ENCODE data around the gene OR5B21.

OR5B21 gene

DNA sequence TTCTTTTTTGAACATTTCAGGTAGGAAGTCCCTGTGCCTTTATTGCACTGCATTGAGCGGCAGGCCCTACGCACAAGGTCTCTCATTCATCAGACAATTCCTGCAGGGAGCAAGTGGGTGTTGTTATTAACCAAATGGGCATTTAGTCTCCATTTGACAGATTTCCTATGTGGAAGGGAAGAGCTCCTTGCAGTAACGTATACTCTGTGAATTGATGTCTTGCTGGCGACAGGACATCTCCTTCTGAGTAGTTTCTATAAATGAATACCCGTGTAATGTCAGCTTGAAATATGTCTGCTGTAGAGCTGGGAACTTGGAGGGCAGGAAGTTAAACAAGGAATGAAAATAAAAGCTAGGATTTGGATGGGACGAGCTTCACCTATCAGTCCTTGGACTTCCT is 3.7 kb downstream of the OR5B21 start:
- no peaks in the 10 kb centered on the region; the same call in none of the 2 replicates for H3K36me3 ChIP-seq (ENCODE audit: control insufficient read depth, insufficient read depth, low read length)
- no peak for TF ChIP-seq CTCF (IDR thresholded peaks at IDR 0.05; ENCODE audit: insufficient read depth, low read length, poor library complexity, severe bottlenecking)
- no peak for DNase-seq (ENCODE audit: extremely low read depth, insufficient read length)
- no peaks in the 10 kb centered on the region for H3K27me3 ChIP-seq (replicated peaks; ENCODE audit: control insufficient read depth, insufficient read depth, low read length)
- H3K4me3 ChIP-seq (replicated peaks; ENCODE audit: low read depth, low read length) = no peak overlapping the region

GRCh38 chr11:58503361-58503856 is 4.5 kb downstream of the OR5B21 start:
- Histone ChIP-seq H3K36me3 (ENCODE audit: control insufficient read depth, insufficient read depth, low read length) (no peaks in the 10 kb centered on the region; the same call in none of the 2 replicates), H3K27me3 (replicated peaks; ENCODE audit: control insufficient read depth, insufficient read depth, low read length) (no peaks in the 10 kb centered on the region), H3K4me3 (replicated peaks; ENCODE audit: low read depth, low read length) (no peak overlapping the region)
- no peak for TF ChIP-seq CTCF (IDR thresholded peaks at IDR 0.05; ENCODE audit: insufficient read depth, low read length, poor library complexity, severe bottlenecking)
- DNase-seq (ENCODE audit: extremely low read depth, insufficient read length) = peak; percentile 17

- TF ChIP-seq CTCF (IDR thresholded peaks at IDR 0.05; ENCODE audit: insufficient read depth, low read length, poor library complexity, severe bottlenecking) = no peak
- no peak for DNase-seq (ENCODE audit: extremely low read depth, insufficient read length)
- Histone ChIP-seq H3K36me3 (ENCODE audit: control insufficient read depth, insufficient read depth, low read length) (no peaks in the 10 kb centered on the region; the same call in 1 of the 2 replicates), H3K27me3 (replicated peaks; ENCODE audit: control insufficient read depth, insufficient read depth, low read length) (no peaks in the 10 kb centered on the region), H3K4me3 (replicated peaks; ENCODE audit: low read depth, low read length) (no peak overlapping the region)
Measured at GRCh38 chr11:58502004-58502403, 5.9 kb downstream of the OR5B21 start.

DNA sequence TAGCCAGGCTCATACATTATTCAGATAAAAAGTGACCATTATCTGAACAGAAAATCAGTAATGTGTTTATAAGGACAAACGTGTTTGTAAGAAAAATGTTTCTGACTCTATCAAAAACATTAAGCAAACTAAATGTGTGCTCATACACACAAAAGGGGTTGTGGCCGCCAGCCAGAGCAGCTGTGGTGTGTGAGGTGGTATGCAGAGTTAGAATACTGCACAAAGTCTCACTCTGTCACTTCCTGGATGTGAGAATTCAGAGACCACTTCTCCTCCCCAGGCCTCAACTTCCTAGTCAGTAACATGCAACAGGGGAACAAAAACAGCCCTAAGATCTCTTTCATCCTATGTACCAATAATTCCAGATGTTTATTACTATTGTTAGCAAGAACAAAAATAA is 9.4 kb downstream of the OR5B21 start:
- TF ChIP-seq CTCF (IDR thresholded peaks at IDR 0.05; ENCODE audit: insufficient read depth, low read length, poor library complexity, severe bottlenecking) = no peak
- Histone ChIP-seq H3K27me3 (replicated peaks; ENCODE audit: control insufficient read depth, insufficient read depth, low read length) (no peaks in the 10 kb centered on the region), H3K4me3 (replicated peaks; ENCODE audit: low read depth, low read length) (no peak overlapping the region), H3K36me3 (ENCODE audit: control insufficient read depth, insufficient read depth, low read length) (no peaks in the 10 kb centered on the region; the same call in 1 of the 2 replicates)
- no peak for DNase-seq (ENCODE audit: extremely low read depth, insufficient read length)

DNA sequence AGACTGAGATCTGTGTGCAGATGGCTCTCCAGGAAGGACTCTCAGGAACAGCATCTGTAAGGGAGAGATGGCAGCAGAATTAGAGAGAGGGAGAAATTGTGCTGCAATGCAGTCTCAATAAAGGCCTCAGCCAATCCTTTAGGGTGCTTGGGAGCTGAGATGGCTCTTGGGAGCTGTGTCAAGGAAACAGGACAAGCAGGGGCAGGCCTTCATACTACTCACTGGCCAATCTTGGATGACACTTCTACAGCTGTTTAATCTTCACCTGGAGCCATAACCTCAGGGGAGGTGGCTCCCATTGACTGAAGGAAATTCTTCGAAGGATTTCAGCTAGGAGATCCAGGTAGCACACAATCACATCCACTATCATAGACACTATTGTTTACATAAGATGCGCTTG is 10.0 kb downstream of the OR5B21 start:
- TF ChIP-seq CTCF (IDR thresholded peaks at IDR 0.05; ENCODE audit: insufficient read depth, low read length, poor library complexity, severe bottlenecking) = no peak
- no peak for DNase-seq (ENCODE audit: extremely low read depth, insufficient read length)
- Histone ChIP-seq H3K4me3 (replicated peaks; ENCODE audit: low read depth, low read length) (no peak overlapping the region), H3K36me3 (ENCODE audit: control insufficient read depth, insufficient read depth, low read length) (no peaks in the 10 kb centered on the region; the same call in 1 of the 2 replicates), H3K27me3 (replicated peaks; ENCODE audit: control insufficient read depth, insufficient read depth, low read length) (no peaks in the 10 kb centered on the region)

DNA sequence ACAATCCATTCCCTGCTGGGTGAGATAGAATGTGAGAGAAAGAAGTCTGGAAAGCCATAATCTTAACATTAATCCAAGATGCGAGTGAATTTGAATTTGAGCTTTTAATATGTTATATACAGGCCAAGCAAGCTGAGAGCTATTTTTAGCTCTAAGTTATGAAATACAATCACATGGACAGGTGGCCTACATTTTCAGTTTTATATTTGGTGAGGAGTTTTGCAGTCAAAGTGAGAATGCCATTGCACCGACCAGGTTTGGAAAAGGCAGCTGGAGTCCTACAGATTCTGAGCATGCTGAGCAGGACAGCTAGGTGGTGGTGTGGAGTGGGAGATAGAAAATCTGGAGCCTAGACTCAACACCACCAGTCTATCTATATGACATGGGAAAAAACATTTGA is 12.0 kb downstream of the OR5B21 start:
- no peak for TF ChIP-seq CTCF (IDR thresholded peaks at IDR 0.05; ENCODE audit: insufficient read depth, low read length, poor library complexity, severe bottlenecking)
- no peak overlapping the region for H3K4me3 ChIP-seq (replicated peaks; ENCODE audit: low read depth, low read length)
- H3K36me3 ChIP-seq (ENCODE audit: control insufficient read depth, insufficient read depth, low read length) = no peaks in the 10 kb centered on the region; the same call in 1 of the 2 replicates
- no peak for DNase-seq (ENCODE audit: extremely low read depth, insufficient read length)
- H3K27me3 ChIP-seq (replicated peaks; ENCODE audit: control insufficient read depth, insufficient read depth, low read length) = no peaks in the 10 kb centered on the region
